Urothelium cell line (cell line): ENCODE data around the gene ASXL2.

Source experiments
- DNase-seq: peaks from one replicate; pipeline ENCODE4 v3.0.0; 2011; ENCODE audit warnings: low spot score, mixed read lengths
- FAIRE-seq: peaks from 2 replicates; lab custom pipeline; 2011; peaks lifted over from hg19 to GRCh38; lab: Jason Lieb, UNC

The ASXL2 gene

GRCh38 chr2:25808006-25808383 is 70.3 kb downstream of the ASXL2 start:
- DNase-seq (no peak), FAIRE-seq (no peak)

GRCh38 chr2:25806941-25807340 is 71.3 kb downstream of the ASXL2 start:
- FAIRE-seq (no peak), DNase-seq (no peak)

GRCh38 chr2:25805987-25806386 is 72.3 kb downstream of the ASXL2 start:
- no peak for DNase-seq
- FAIRE-seq = no peak

- DNase-seq (no peak), FAIRE-seq (peak; percentile 66)
Observed at GRCh38 chr2:25804338-25804737, 73.9 kb downstream of the ASXL2 start.

- no peak for DNase-seq
- FAIRE-seq = no peak
Observed at GRCh38 chr2:25799301-25799700, 79.0 kb downstream of the ASXL2 start.

GRCh38 chr2:25797620-25798488 is 80.4 kb downstream of the ASXL2 start:
- no peak for DNase-seq
- no peak for FAIRE-seq

- DNase-seq (no peak), FAIRE-seq (no peak)
Observed at GRCh38 chr2:25794544-25795276, 83.6 kb downstream of the ASXL2 start.

- DNase-seq (no peak), FAIRE-seq (no peak)
Observed at GRCh38 chr2:25790074-25790790, 88.1 kb downstream of the ASXL2 start.

- DNase-seq (no peak), FAIRE-seq (no peak)
Observed at GRCh38 chr2:25788457-25788856, 89.8 kb downstream of the ASXL2 start.

- DNase-seq (no peak), FAIRE-seq (no peak)
Observed at GRCh38 chr2:25787020-25787419, 91.3 kb downstream of the ASXL2 start.

- FAIRE-seq (no peak), DNase-seq (no peak)
Observed at GRCh38 chr2:25784404-25784803, 93.9 kb downstream of the ASXL2 start.

- no peak for FAIRE-seq
- DNase-seq = no peak
Observed at GRCh38 chr2:25777077-25777476, 101.2 kb downstream of the ASXL2 start.

GRCh38 chr2:25772078-25772477 is 106.2 kb downstream of the ASXL2 start:
- no peak for FAIRE-seq

GRCh38 chr2:25763575-25763974 is 114.7 kb downstream of the ASXL2 start:
- FAIRE-seq (no peak), DNase-seq (no peak)

More at GRCh38 chr2:25772078-25772477, 106.2 kb downstream of the ASXL2 start:
- no peak for DNase-seq

GRCh38 chr2:25760297-25760696 is 118.0 kb downstream of the ASXL2 start:
- FAIRE-seq (no peak), DNase-seq (no peak)

- FAIRE-seq (no peak), DNase-seq (no peak)
Observed at GRCh38 chr2:25758348-25758747, 119.9 kb downstream of the ASXL2 start.

GRCh38 chr2:25757906-25758305 is 120.4 kb downstream of the ASXL2 start:
- DNase-seq (no peak), FAIRE-seq (no peak)

GRCh38 chr2:25756536-25756935 is 121.8 kb downstream of the ASXL2 start:
- FAIRE-seq = no peak
- no peak for DNase-seq

- FAIRE-seq (no peak), DNase-seq (no peak)
Observed at GRCh38 chr2:25749676-25750075, 128.6 kb downstream of the ASXL2 start.

- DNase-seq = no peak
- FAIRE-seq = no peak
Observed at GRCh38 chr2:25744055-25744454, 134.2 kb downstream of the ASXL2 start.

GRCh38 chr2:25743132-25743830 is 135.0 kb downstream of the ASXL2 start:
- no peak for DNase-seq
- no peak for FAIRE-seq
